Kidney (tissue), 14 donors: ENCODE results near the gene CD300A. TPM values are rescaled to one million over a fixed set of nuclear protein-coding genes. Genes with fewer than 3 reads are reported as not detected.

Experiments used
- DNase-seq, 5 donors: peaks; one replicate each; pipeline ENCODE4 v3.0.0-alpha.2; 2013 to 2020
- FAIRE-seq: peaks from 2 replicates; lab custom pipeline; 2012; peaks lifted over from hg19 to GRCh38; lab: Jason Lieb, UNC
- H3K27ac ChIP-seq, 2 donors: one replicate each; pipeline ENCODE4 v1.7.0; 2013; ENCODE audit warnings: low read depth in 2 of 2, low read length in 2 of 2, inconsistent platforms in 1 of 2
- H3K27me3 ChIP-seq: one replicate; pipeline ENCODE4 v1.7.1; 2013; ENCODE audit warnings: low read length, inconsistent platforms; ENCODE audit not compliant: control insufficient read depth, insufficient read depth
- H3K36me3 ChIP-seq, 3 donors: one replicate each; pipeline versions ENCODE4 v1.7.0 to v1.7.1; 2013; ENCODE audit warnings: low read length in 3 of 3, control low read depth in 1 of 3, inconsistent platforms in 1 of 3; ENCODE audit not compliant: insufficient read depth in 3 of 3, control insufficient read depth in 2 of 3
- H3K4me1 ChIP-seq, 3 donors: one replicate each; pipeline versions ENCODE4 v1.7.0 to v1.7.1; 2013; ENCODE audit warnings: low read length in 3 of 3, inconsistent platforms in 1 of 3, low read depth in 1 of 3; ENCODE audit not compliant: control insufficient read depth in 2 of 3, insufficient read depth in 2 of 3
- H3K4me3 ChIP-seq, 3 donors: one replicate each; pipeline versions ENCODE4 v1.7.0 to v1.8.1; 2013; ENCODE audit warnings: low read length in 3 of 3, control low read depth in 1 of 3, inconsistent platforms in 1 of 3
- H3K9ac ChIP-seq, 3 donors: one replicate each; pipeline versions ENCODE4 v1.7.0 to v1.7.1; 2013; ENCODE audit warnings: low read length in 3 of 3, control low read depth in 1 of 3, inconsistent platforms in 1 of 3
- H3K9me3 ChIP-seq, 3 donors: one replicate each; pipeline versions ENCODE4 v1.7.0 to v1.7.1; 2013; ENCODE audit warnings: low read length in 3 of 3, control low read depth in 1 of 3, inconsistent platforms in 1 of 3; ENCODE audit not compliant: control insufficient read depth in 2 of 3, insufficient read depth in 1 of 3
- CTCF ChIP-seq: IDR thresholded peaks from 3 replicates; pipeline ENCODE4 v1.5.1; 2012; ENCODE audit warnings: mild to moderate bottlenecking, moderate library complexity, borderline replicate concordance; ENCODE audit not compliant: insufficient read depth; ENCODE audit errors: extremely low read depth
- intact Hi-C: fragments of 100-400 bp; cut with DNase I; formaldehyde crosslinking; loops from one replicate; pipeline ENCODE4 v1.11.1; 2022
- polyA plus RNA-seq: library from polyadenylated mRNA; stranded (reverse); fragments of 350-450 nt; fragmentation: Illumina TruSeq; extraction: RNeasy Lipid Tissue Mini Kit (QIAGEN cat#74804); gene quantifications from one replicate; pipeline ENCODE4 v1.2.3, GENCODE V29; 2014; ENCODE audit warnings: low read depth, low replicate concordance; ENCODE audit not compliant: insufficient read depth
- total RNA-seq: library from RNA; stranded (reverse); fragmentation: NEBNext Ultra II Directional; extraction: Animal tissue kit (Norgen Biotek cat#: 25700); gene quantifications from one replicate; pipeline ENCODE4 v1.2.1, GENCODE V29; 2021
- donor health status: control.
- donor health status: control.
- donor health status: control.
- donor health status: control.
- donor health status: control.
- donor health status: DM: yes; HTN: yes; CAD: no.
- donor health status: Normal renal cell carcinoma (clear cell type).

CD300A gene
- total and polyA plus RNA-seq, 2 donors from 2014 or later, result 3.1 to 8.2 TPM

- Histone ChIP-seq H3K27ac (no peak overlapping the region), H3K9me3 (no peaks in the 10 kb centered on the region), H3K36me3 (no peaks in the 10 kb centered on the region), H3K9ac (no peak overlapping the region), H3K4me1 (no peaks in the 10 kb centered on the region), H3K4me3 (no peak overlapping the region), H3K27me3 (no peaks in the 10 kb centered on the region)
- DNase-seq, result no peak
- no peak for TF ChIP-seq CTCF
- intact Hi-C loops, result no loop called here
- no peak for FAIRE-seq
Measured at GRCh38 chr17:74477411-74477810, 11.0 kb downstream of the CD300A start.

GRCh38 chr17:74478420-74479100 lies 12.1 kb downstream of the CD300A start:
- intact Hi-C loops, result no loop called here
- H3K36me3 ChIP-seq, result no peaks in the 10 kb centered on the region
- no peak for FAIRE-seq
- H3K4me1 ChIP-seq, result no peaks in the 10 kb centered on the region
- no peak for DNase-seq
- no peaks in the 10 kb centered on the region for H3K9me3 ChIP-seq
- no peaks in the 10 kb centered on the region for H3K27me3 ChIP-seq
- H3K4me3 ChIP-seq, result no peak overlapping the region
- no peak for TF ChIP-seq CTCF
- no peak overlapping the region for H3K27ac ChIP-seq
- H3K9ac ChIP-seq, result no peak overlapping the region

GRCh38 chr17:74480290-74480689 lies 13.9 kb downstream of the CD300A start:
- Histone ChIP-seq H3K9me3 (no peaks in the 10 kb centered on the region), H3K9ac (no peak overlapping the region), H3K4me1 (no peaks in the 10 kb centered on the region), H3K27ac (no peak overlapping the region), H3K36me3 (no peaks in the 10 kb centered on the region), H3K4me3 (no peak overlapping the region), H3K27me3 (no peaks in the 10 kb centered on the region)
- FAIRE-seq (no peak), DNase-seq (no peak)
- no peak for TF ChIP-seq CTCF
- intact Hi-C loops, result no loop called here

- Histone ChIP-seq H3K9me3 (no peaks in the 10 kb centered on the region), H3K4me3 (no peak overlapping the region), H3K4me1 (no peaks in the 10 kb centered on the region), H3K9ac (no peak overlapping the region), H3K27me3 (no peaks in the 10 kb centered on the region), H3K27ac (no peak overlapping the region), H3K36me3 (no peaks in the 10 kb centered on the region)
- no peak for TF ChIP-seq CTCF
- FAIRE-seq (no peak), DNase-seq (no peak)
- intact Hi-C loops, result no loop called here
Measured at GRCh38 chr17:74481621-74482020, 15.2 kb downstream of the CD300A start.
